H9 (cell line): ENCODE data around the gene AASS. TPM values are rescaled to one million over a fixed set of nuclear protein-coding genes. Genes with fewer than 3 reads are reported as not detected.
A peak's percentile ranks its signal among the peaks of the same experiment; 100 is the strongest.

Source experiments
- DNase-seq: peaks from one replicate; pipeline ENCODE4 v3.0.0-alpha.2; 2017
- H2AFZ ChIP-seq: one replicate; pipeline ENCODE4 v1.6.1; 2013; ENCODE audit warnings: mild to moderate bottlenecking, low read length, control low read depth, moderate library complexity
- H2AK5ac ChIP-seq: 2 replicates; pipeline ENCODE4 v1.6.1; 2013; ENCODE audit warnings: low read length, control low read depth, mixed read lengths; ENCODE audit not compliant: insufficient read length
- H2BK120ac ChIP-seq: one replicate; pipeline ENCODE4 v1.6.1; 2013; ENCODE audit warnings: low read depth, mild to moderate bottlenecking, low read length, control low read depth, inconsistent platforms; ENCODE audit not compliant: poor library complexity, severe bottlenecking
- H2BK12ac ChIP-seq: 2 replicates; pipeline ENCODE4 v1.6.1; 2013; ENCODE audit warnings: low read length, control low read depth, mixed read lengths, low read depth; ENCODE audit not compliant: insufficient read length
- H2BK15ac ChIP-seq: 2 replicates; pipeline ENCODE4 v1.6.1; 2013; ENCODE audit warnings: low read depth, low read length, control low read depth
- H2BK20ac ChIP-seq: one replicate; pipeline ENCODE4 v1.6.1; 2013; ENCODE audit warnings: low read depth, mild to moderate bottlenecking, low read length, control low read depth, inconsistent platforms; ENCODE audit not compliant: poor library complexity, severe bottlenecking
- H2BK5ac ChIP-seq: 2 replicates; pipeline ENCODE4 v1.6.1; 2013; ENCODE audit warnings: low read length, control low read depth, mixed read lengths; ENCODE audit not compliant: insufficient read length
- H3K14ac ChIP-seq: 2 replicates; pipeline ENCODE4 v1.6.1; 2013; ENCODE audit warnings: low read length, control low read depth; ENCODE audit not compliant: insufficient read depth
- H3K18ac ChIP-seq: 2 replicates; pipeline ENCODE4 v1.6.1; 2013; ENCODE audit warnings: low read depth, mild to moderate bottlenecking, mixed read lengths, low read length, control low read depth; ENCODE audit not compliant: insufficient read length
- H3K23ac ChIP-seq: 2 replicates; pipeline ENCODE4 v1.6.1; 2013; ENCODE audit warnings: low read length, control low read depth, mixed read lengths, low read depth; ENCODE audit not compliant: insufficient read length
- H3K23me2 ChIP-seq: 2 replicates; pipeline ENCODE4 v1.6.1; 2013; ENCODE audit warnings: low read depth, mild to moderate bottlenecking, mixed read lengths, low read length, control low read depth; ENCODE audit not compliant: insufficient read length, poor library complexity, severe bottlenecking
- H3K27ac ChIP-seq: 2 replicates; pipeline ENCODE4 v1.5.1; 2013; ENCODE audit warnings: low read length, control low read depth, mixed read lengths, low read depth; ENCODE audit not compliant: insufficient read length
- H3K27me3 ChIP-seq: 2 replicates; pipeline ENCODE4 v1.6.1; 2013; ENCODE audit warnings: low read length, control low read depth, inconsistent platforms; ENCODE audit not compliant: insufficient read depth
- H3K4ac ChIP-seq: 2 replicates; pipeline ENCODE4 v1.6.1; 2013; ENCODE audit warnings: low read depth, mild to moderate bottlenecking, control low read depth, inconsistent platforms, low read length, moderate library complexity
- H3K4me1 ChIP-seq: 2 replicates; pipeline ENCODE4 v1.6.1; 2013; ENCODE audit warnings: low read length, control low read depth, inconsistent platforms; ENCODE audit not compliant: insufficient read depth
- H3K4me2 ChIP-seq: 2 replicates; pipeline ENCODE4 v1.6.1; 2013; ENCODE audit warnings: low read length, control low read depth, mixed read lengths; ENCODE audit not compliant: insufficient read length, insufficient read depth
- H3K56ac ChIP-seq: 2 replicates; pipeline ENCODE4 v1.6.1; 2013; ENCODE audit warnings: low read depth, mild to moderate bottlenecking, mixed read lengths, low read length, control low read depth; ENCODE audit not compliant: insufficient read length
- H3K79me1 ChIP-seq: 2 replicates; pipeline ENCODE4 v1.6.1; 2013; ENCODE audit warnings: low read depth, mild to moderate bottlenecking, moderate library complexity, low read length, control low read depth, inconsistent platforms; ENCODE audit not compliant: insufficient read depth, poor library complexity, severe bottlenecking
- H3K79me2 ChIP-seq: 2 replicates; pipeline ENCODE4 v1.6.1; 2013; ENCODE audit warnings: low read length, control low read depth, inconsistent platforms; ENCODE audit not compliant: insufficient read depth
- H3K9ac ChIP-seq: 2 replicates; pipeline ENCODE4 v1.6.1; 2013; ENCODE audit warnings: low read length, control low read depth, mixed read lengths; ENCODE audit not compliant: insufficient read length; ENCODE audit errors: extremely low read depth
- H3K9me3 ChIP-seq: one replicate; pipeline ENCODE4 v1.6.1; 2013; ENCODE audit warnings: low read depth, low read length, inconsistent platforms; ENCODE audit not compliant: control insufficient read depth
- H3T11ph ChIP-seq: one replicate; pipeline ENCODE4 v1.6.1; 2013; ENCODE audit warnings: mild to moderate bottlenecking, low read length, control low read depth, inconsistent platforms
- H4K20me1 ChIP-seq: one replicate; pipeline ENCODE4 v1.6.1; 2013; ENCODE audit not compliant: control insufficient read depth, insufficient read length, insufficient read depth
- H4K5ac ChIP-seq: 2 replicates; pipeline ENCODE4 v1.6.1; 2013; ENCODE audit warnings: low read depth, mild to moderate bottlenecking, mixed read lengths, low read length, control low read depth; ENCODE audit not compliant: insufficient read length
- H4K8ac ChIP-seq: replicated peaks from 2 replicates; pipeline ENCODE4 v1.6.1; 2013; ENCODE audit warnings: low read length, control low read depth, mixed read lengths, low read depth; ENCODE audit not compliant: insufficient read length
- H4K91ac ChIP-seq: 2 replicates; pipeline ENCODE4 v1.6.1; 2013; ENCODE audit warnings: low read depth, mild to moderate bottlenecking, moderate library complexity, mixed read lengths, low read length, control low read depth; ENCODE audit not compliant: insufficient read length
- H3K27ac Mint-ChIP-seq, 3 experiments: 2 replicates in 2 of 3; 3 replicates in 1 of 3; pipeline ENCODE4 v1.8.0; 2020 to 2021; ENCODE audit warnings: mixed read lengths in 3 of 3, mild to moderate bottlenecking in 1 of 3, moderate library complexity in 1 of 3
- H3K27me3 Mint-ChIP-seq: 2 replicates; pipeline ENCODE4 v1.8.0; 2021; ENCODE audit warnings: low read depth, mild to moderate bottlenecking, moderate library complexity, mixed read lengths
- H3K36me3 Mint-ChIP-seq, 3 experiments: 2 replicates in 2 of 3; 3 replicates in 1 of 3; pipeline ENCODE4 v1.8.0; 2020 to 2021; ENCODE audit warnings: low read depth in 3 of 3, mixed read lengths in 3 of 3; ENCODE audit not compliant: insufficient read depth in 1 of 3
- H3K4me1 Mint-ChIP-seq, 2 experiments: 2 replicates each; pipeline ENCODE4 v1.8.0; 2020; ENCODE audit warnings: mixed read lengths in 2 of 2
- H3K4me3 Mint-ChIP-seq, 2 experiments: 2 replicates in 1 of 2; 3 replicates in 1 of 2; pipeline ENCODE4 v1.8.0; 2020 to 2021; ENCODE audit warnings: mild to moderate bottlenecking in 2 of 2, mixed read lengths in 2 of 2, moderate library complexity in 1 of 2
- H3K9me3 Mint-ChIP-seq, 2 experiments: 2 replicates in 1 of 2; 3 replicates in 1 of 2; pipeline ENCODE4 v1.8.0; 2020; ENCODE audit warnings: mild to moderate bottlenecking in 2 of 2, mixed read lengths in 2 of 2, moderate library complexity in 1 of 2
- WGBS: extraction: QIAGEN DNeasy Blood & Tissue Kit; methylation state at CpG from one replicate; pipeline ENCODE4 v1.1.7; 2013; ENCODE audit warnings: missing lambda C conversion rate, low lambda C conversion rate, mixed read lengths; ENCODE audit not compliant: insufficient read length; ENCODE audit errors: extremely low coverage; 5-methylcytosine and 5-hydroxymethylcytosine counted together
- total RNA-seq: library from RNA; stranded (reverse); gene quantifications from 2 replicates; pipeline ENCODE4 v1.2.1, GENCODE V29; 2021
- TF ChIP-seq, protein P1 (sequence below): fragments of 200-600 bp; sonication (generic); conservative IDR thresholded peaks from 3 replicates; pipeline ENCODE4 v1.8.0; 2021; ENCODE audit warnings: antibody characterized with exemption, mild to moderate bottlenecking

The AASS gene
- total RNA-seq, 1 experiment from 2014 or later: 398 TPM

DNA sequence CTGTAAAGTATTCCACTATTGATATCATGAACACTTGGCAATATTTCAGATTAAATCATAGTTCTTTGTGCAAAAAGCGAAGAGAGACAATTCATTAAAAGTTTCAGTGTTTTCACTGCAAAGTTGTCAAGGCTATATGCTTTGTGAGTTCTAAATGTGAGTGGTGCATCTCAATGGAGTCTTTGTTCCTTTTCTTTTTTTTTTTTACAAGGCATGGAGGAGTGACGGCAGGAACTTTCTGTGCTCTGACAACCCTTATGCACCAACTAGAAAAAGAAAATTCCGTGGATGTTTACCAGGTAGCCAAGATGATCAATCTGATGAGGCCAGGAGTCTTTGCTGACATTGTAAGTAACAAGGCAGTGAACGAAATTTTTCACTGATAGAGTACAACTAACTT, 84.5 kb downstream of the AASS start:
- Histone ChIP-seq H2AK5ac (no peak overlapping the region), H3T11ph (no peak overlapping the region), H3K79me1 (no peaks in the 10 kb centered on the region), H3K56ac (no peak overlapping the region), H3K14ac (no peak overlapping the region), H3K27ac (no peak overlapping the region), H3K9me3 (no peaks in the 10 kb centered on the region), H3K18ac (no peak overlapping the region), H2BK15ac (no peak overlapping the region), H3K79me2 (no peaks in the 10 kb centered on the region), H4K20me1 (no peaks in the 10 kb centered on the region), H4K8ac (no peak overlapping the region), H3K4me2 (no peak overlapping the region), H2BK5ac (no peak overlapping the region), H4K91ac (no peak overlapping the region), H3K27me3 (no peaks in the 10 kb centered on the region), H3K23ac (no peak overlapping the region), H3K4ac (no peak overlapping the region), H3K9ac (no peak overlapping the region), H3K4me1 (no peaks in the 10 kb centered on the region), H2BK20ac (no peak overlapping the region), H2BK120ac (no peak overlapping the region), H3K23me2 (no peaks in the 10 kb centered on the region), H2BK12ac (no peak overlapping the region), H4K5ac (no peak overlapping the region), H2AFZ (no peak overlapping the region)
- DNase-seq: no peak
- no peaks in the 10 kb centered on the region for H3K9me3 Mint-ChIP-seq
- TF ChIP-seq, protein P1, sequence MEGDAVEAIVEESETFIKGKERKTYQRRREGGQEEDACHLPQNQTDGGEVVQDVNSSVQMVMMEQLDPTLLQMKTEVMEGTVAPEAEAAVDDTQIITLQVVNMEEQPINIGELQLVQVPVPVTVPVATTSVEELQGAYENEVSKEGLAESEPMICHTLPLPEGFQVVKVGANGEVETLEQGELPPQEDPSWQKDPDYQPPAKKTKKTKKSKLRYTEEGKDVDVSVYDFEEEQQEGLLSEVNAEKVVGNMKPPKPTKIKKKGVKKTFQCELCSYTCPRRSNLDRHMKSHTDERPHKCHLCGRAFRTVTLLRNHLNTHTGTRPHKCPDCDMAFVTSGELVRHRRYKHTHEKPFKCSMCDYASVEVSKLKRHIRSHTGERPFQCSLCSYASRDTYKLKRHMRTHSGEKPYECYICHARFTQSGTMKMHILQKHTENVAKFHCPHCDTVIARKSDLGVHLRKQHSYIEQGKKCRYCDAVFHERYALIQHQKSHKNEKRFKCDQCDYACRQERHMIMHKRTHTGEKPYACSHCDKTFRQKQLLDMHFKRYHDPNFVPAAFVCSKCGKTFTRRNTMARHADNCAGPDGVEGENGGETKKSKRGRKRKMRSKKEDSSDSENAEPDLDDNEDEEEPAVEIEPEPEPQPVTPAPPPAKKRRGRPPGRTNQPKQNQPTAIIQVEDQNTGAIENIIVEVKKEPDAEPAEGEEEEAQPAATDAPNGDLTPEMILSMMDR: no peak
- no CpG with 5 or more reads among the region's 4 CpGs for WGBS
- H3K27me3 Mint-ChIP-seq: no peaks in the 10 kb centered on the region
- peaks cover 15 to 22% of the 10 kb centered on the region in 2 experiments for H3K4me1 Mint-ChIP-seq
- H3K36me3 Mint-ChIP-seq: peaks cover 27 to 50% (median 43%) of the 10 kb centered on the region in 3 experiments; a peak in 6 of 7 replicates
- peak overlapping the region in 2 of 3 experiments; percentile 41 to 79; a peak in 4 of 7 replicates for H3K27ac Mint-ChIP-seq
- no peak overlapping the region for H3K4me3 Mint-ChIP-seq
